BE2C (cell line): ENCODE data around the gene TMEM128.

Source experiments
- DNase-seq: peaks from one replicate; pipeline ENCODE4 v3.0.0-alpha.2; 2020
- H3K27me3 ChIP-seq: fragments of 250-450 bp; sonication (Bioruptor Pico); 2 replicates; pipeline ENCODE4 v1.5.1; 2020; ENCODE audit warnings: mild to moderate bottlenecking
- H3K36me3 ChIP-seq: fragments of 250-450 bp; sonication (Bioruptor Pico); 2 replicates; pipeline ENCODE4 v1.5.1; 2020; ENCODE audit warnings: mild to moderate bottlenecking
- H3K4me1 ChIP-seq: fragments of 250-450 bp; sonication (Bioruptor Pico); 2 replicates; pipeline ENCODE4 v1.5.1; 2020
- H3K4me3 ChIP-seq: 2 replicates; pipeline ENCODE4 v1.5.1; 2011; ENCODE audit warnings: low read depth, low read length
- H3K9me3 ChIP-seq: fragments of 250-450 bp; sonication (Bioruptor Pico); 2 replicates; pipeline ENCODE4 v1.5.1; 2020
- CTCF ChIP-seq: IDR thresholded peaks from 2 replicates; pipeline ENCODE4 v1.5.1; 2012; ENCODE audit warnings: mild to moderate bottlenecking, low read depth, low read length

Gene TMEM128

DNA sequence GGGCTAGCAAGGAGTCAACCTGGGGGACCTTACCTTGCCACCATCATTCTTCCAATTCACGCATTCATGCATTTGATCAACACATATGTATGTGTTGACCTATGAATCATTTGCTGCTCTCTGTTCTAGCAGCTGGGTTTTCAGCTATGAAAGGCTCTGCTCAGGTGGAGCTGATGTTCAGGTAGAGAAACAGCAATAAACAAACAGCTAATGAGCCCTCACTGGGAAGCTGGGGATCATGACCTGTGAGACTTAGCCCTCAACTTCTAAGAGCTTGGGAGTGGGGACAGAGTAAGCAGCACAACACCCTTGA is 19.7 kb downstream of the TMEM128 start:
- DNase-seq: no peak
- Histone ChIP-seq H3K4me1 (no peaks in the 10 kb centered on the region), H3K9me3 (no peaks in the 10 kb centered on the region), H3K4me3 (no peak overlapping the region), H3K27me3 (peaks cover 30% of the 10 kb centered on the region), H3K36me3 (no peaks in the 10 kb centered on the region)
- no peak for TF ChIP-seq CTCF

DNA sequence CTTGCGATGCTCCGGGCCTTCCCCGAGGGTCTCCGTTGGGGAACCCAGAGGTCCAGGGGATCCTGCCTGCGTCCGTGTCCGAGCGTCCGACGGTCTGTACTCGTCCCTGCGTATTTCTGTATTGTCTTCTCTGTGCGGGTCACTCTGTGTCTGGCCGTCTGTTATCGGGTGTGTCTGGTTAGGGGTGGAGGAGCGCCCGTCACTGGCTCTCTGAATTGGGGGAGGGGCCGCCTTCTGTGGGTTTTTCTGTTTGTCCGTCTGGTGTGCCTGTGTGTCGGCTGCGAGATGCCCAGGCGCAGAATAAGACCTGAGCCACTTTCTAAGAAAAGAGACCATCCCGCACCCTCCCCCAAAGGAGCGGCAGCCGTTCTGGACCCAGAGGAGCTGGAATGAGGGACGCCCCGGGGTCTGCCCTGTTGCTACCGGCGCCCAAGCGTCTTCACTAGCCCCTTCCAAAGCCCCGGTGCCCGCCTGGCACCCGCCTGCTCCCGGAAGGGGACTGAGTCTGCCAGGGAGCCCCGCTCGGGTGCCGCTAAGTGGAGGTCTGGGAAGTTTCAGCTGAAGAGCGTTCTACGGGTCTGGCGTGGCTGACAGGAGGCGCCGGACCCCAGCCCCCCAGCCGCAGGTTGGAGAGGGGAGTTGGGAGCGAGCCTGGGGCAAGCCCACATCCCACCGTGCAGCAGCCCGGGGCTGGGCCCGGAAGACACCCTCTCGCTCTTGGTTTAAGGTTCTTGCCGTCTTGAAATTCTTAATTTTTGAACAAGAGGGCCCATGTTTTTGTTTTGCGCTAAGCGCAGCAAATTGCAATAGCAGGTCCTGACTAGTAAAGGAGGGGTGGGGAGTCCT is 20.3 kb downstream of the TMEM128 start:
- peaks cover 30% of the 10 kb centered on the region for H3K27me3 ChIP-seq
- H3K4me1 ChIP-seq: no peaks in the 10 kb centered on the region
- H3K9me3 ChIP-seq: no peaks in the 10 kb centered on the region
- no peaks in the 10 kb centered on the region for H3K36me3 ChIP-seq
- no peak for TF ChIP-seq CTCF
- DNase-seq: peak; percentile 11
- no peak overlapping the region for H3K4me3 ChIP-seq

- H3K27me3 ChIP-seq: peaks cover 30% of the 10 kb centered on the region
- H3K4me1 ChIP-seq: no peaks in the 10 kb centered on the region
- DNase-seq: peak; percentile 9
- no peak for TF ChIP-seq CTCF
- H3K9me3 ChIP-seq: no peaks in the 10 kb centered on the region
- no peak within 1 kb of the TSS for H3K4me3 ChIP-seq
- H3K36me3 ChIP-seq: no peaks in the 10 kb centered on the region
These were observed 21.2 kb downstream of the TMEM128 start, which contains the start of gene OTOP1 for GRCh38 chr4:4226606-4227438. Gene OTOP1, minus strand, starts transcription at chr4:4226929. Its CDS starts 65 bp downstream, at chr4:4226864.

DNA sequence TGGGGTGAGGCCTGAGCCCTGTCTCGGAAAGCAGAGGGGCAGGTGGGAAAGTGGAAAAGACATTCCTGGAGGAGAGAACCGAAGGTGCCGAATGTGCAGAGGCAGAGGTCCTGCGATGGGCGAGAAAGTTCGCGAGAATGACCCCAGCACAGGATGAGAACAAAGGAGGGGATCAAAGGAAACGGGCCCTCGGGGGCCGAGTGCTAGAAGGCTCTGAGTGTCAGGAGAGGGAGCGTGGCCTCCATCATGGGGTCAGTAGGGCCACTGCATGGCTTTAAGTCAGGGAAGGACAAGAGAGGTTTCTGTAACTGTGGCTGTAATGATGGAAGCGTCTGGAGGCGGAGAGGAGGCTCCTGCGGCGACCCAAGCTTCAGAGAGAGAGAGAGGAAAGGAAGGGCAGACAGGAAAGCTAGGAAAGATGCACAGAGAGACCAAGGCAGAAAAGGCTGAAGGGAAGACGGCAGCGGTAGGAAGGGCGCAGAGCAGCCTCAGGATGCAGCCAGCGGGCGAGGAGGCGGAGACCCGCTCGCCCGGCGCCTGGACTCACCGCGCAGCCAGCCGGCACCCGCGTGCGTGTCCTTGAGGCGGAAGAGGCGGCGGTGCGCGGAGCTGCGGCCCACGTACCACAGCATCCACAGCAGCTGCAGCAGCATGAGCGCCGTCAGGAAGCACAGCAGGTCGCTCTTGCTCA is 22.0 kb downstream of the TMEM128 start:
- Histone ChIP-seq H3K36me3 (no peaks in the 10 kb centered on the region), H3K9me3 (no peaks in the 10 kb centered on the region), H3K4me3 (no peak overlapping the region), H3K27me3 (peaks cover 30% of the 10 kb centered on the region), H3K4me1 (no peaks in the 10 kb centered on the region)
- no peak for TF ChIP-seq CTCF
- peak; percentile 28 for DNase-seq

GRCh38 chr4:4217113-4217512 is 30.9 kb downstream of the TMEM128 start:
- no peaks in the 10 kb centered on the region for H3K9me3 ChIP-seq
- peaks cover 5% of the 10 kb centered on the region; the same call in 1 of the 2 replicates for H3K27me3 ChIP-seq
- DNase-seq: no peak
- no peak overlapping the region for H3K4me3 ChIP-seq
- no peak for TF ChIP-seq CTCF
- no peaks in the 10 kb centered on the region for H3K36me3 ChIP-seq
- H3K4me1 ChIP-seq: no peaks in the 10 kb centered on the region
